GM12878 (cell line): Measurements from ENCODE around the gene PAX9. TPM values are rescaled to one million over a fixed set of nuclear protein-coding genes. Genes with fewer than 3 reads are reported as not detected.

Experiments
- ATAC-seq: fragments of 200-7000 bp; cut with Tn5 transposase; 3 replicates; pipeline ENCODE4 v1.9.1; 2020; ENCODE audit warnings: mild to moderate bottlenecking, moderate library complexity
- BruUV-seq: library from RNA; stranded (reverse); fragments of 400-500 nt; replicated peaks from 2 replicates; lab custom pipeline; 2021; lab: Mats Ljungman, UMichigan
- CTCF ChIA-PET: fragments of 300-600 bp; sonication (Branson Sonifier 250); formaldehyde crosslinking; extraction: SDS; loops from one replicate; lab custom pipeline; 2021; ENCODE audit warnings: inconsistent platforms; lab: Yijun Ruan, JAX
- POLR2A ChIA-PET: fragments of 350-600 bp; formaldehyde crosslinking; extraction: SDS; loops from one replicate; lab custom pipeline; 2021; ENCODE audit warnings: inconsistent platforms; lab: Charles Lee
- RAD21 ChIA-PET: fragments of 300-600 bp; sonication (Branson Sonifier 250); formaldehyde crosslinking; loops from one replicate; lab custom pipeline; 2023; ENCODE audit warnings: antibody characterized with exemption; ENCODE audit not compliant: unreplicated experiment; lab: Charles Lee
- SMC1A ChIA-PET: fragments of 300-600 bp; sonication (Branson Sonifier 250); formaldehyde crosslinking; loops from one replicate; lab custom pipeline; 2023; ENCODE audit not compliant: unreplicated experiment, uncharacterized antibody; lab: Charles Lee
- DNase-seq: peaks from one replicate; pipeline ENCODE4 v3.0.0-alpha.2; 2011; ENCODE audit warnings: low read depth, low spot score
- FAIRE-seq: peaks from 3 replicates; lab custom pipeline; 2011; peaks lifted over from hg19 to GRCh38; lab: Jason Lieb, UNC
- H2AFZ ChIP-seq: 2 replicates; pipeline ENCODE4 v1.6.0; 2011; ENCODE audit warnings: low read depth, low read length, control low read depth; ENCODE audit not compliant: control insufficient read depth
- H3K27ac ChIP-seq: 2 replicates; pipeline ENCODE4 v1.5.1; 2011; ENCODE audit warnings: control low read depth; ENCODE audit not compliant: control insufficient read depth, insufficient read depth
- H3K27me3 ChIP-seq, 2 experiments: replicated peaks in 1 of 2; 2 replicates each; pipeline versions ENCODE4 v1.6.0 to v1.6.1; 2011; ENCODE audit warnings: low read length in 1 of 2; ENCODE audit not compliant: control insufficient read depth in 2 of 2, insufficient read depth in 2 of 2
- H3K36me3 ChIP-seq, 2 experiments: 2 replicates each; pipeline ENCODE4 v1.5.1; 2011; ENCODE audit warnings: low read length in 1 of 2; ENCODE audit not compliant: control insufficient read depth in 2 of 2, insufficient read depth in 2 of 2
- H3K4me1 ChIP-seq: 2 replicates; pipeline ENCODE4 v1.6.1; 2011; ENCODE audit warnings: mild to moderate bottlenecking, low read length, moderate library complexity, mixed read lengths; ENCODE audit not compliant: control insufficient read depth, insufficient read depth
- H3K4me2 ChIP-seq: 2 replicates; pipeline ENCODE4 v1.6.0; 2011; ENCODE audit warnings: control low read depth; ENCODE audit not compliant: control insufficient read depth, insufficient read depth
- H3K4me3 ChIP-seq: fragments of 200-600 bp; sonication (generic); 2 replicates; pipeline ENCODE4 v1.5.1; 2016
- H3K79me2 ChIP-seq: 2 replicates; pipeline ENCODE4 v1.6.0; 2011; ENCODE audit warnings: low read length; ENCODE audit not compliant: control insufficient read depth, insufficient read depth
- H3K9ac ChIP-seq: 2 replicates; pipeline ENCODE4 v1.8.0; 2011; ENCODE audit warnings: low read length, control low read depth, mixed read lengths; ENCODE audit not compliant: control insufficient read depth, insufficient read depth
- H3K9me3 ChIP-seq: replicated peaks from 3 replicates; pipeline ENCODE4 v1.5.1; 2011; ENCODE audit warnings: mild to moderate bottlenecking, low read length; ENCODE audit not compliant: control insufficient read depth, insufficient read depth
- H4K20me1 ChIP-seq: 2 replicates; pipeline ENCODE4 v1.6.0; 2011; ENCODE audit not compliant: control insufficient read depth, insufficient read depth
- ATF3 ChIP-seq: IDR thresholded peaks from 2 replicates; pipeline ENCODE4 v1.6.1; 2011; ENCODE audit warnings: low read depth, mild to moderate bottlenecking, low read length, moderate library complexity, borderline replicate concordance; ENCODE audit errors: extremely low read depth
- EZH2 ChIP-seq: IDR thresholded peaks from 2 replicates; pipeline ENCODE4 v1.6.1; 2012; ENCODE audit warnings: low read depth, mild to moderate bottlenecking, control low read depth, inconsistent platforms, low read length, borderline replicate concordance; ENCODE audit not compliant: control insufficient read depth
- MTA3 ChIP-seq: IDR thresholded peaks from 2 replicates; pipeline ENCODE4 v1.6.1; 2012; ENCODE audit warnings: low read length, inconsistent platforms, borderline replicate concordance
- MYC ChIP-seq: IDR thresholded peaks from 2 replicates; pipeline ENCODE4 v1.6.1; 2011; ENCODE audit warnings: mild to moderate bottlenecking, low read length, moderate library complexity, inconsistent platforms; ENCODE audit not compliant: insufficient read depth, insufficient replicate concordance, insufficient read length, severe bottlenecking
- PML ChIP-seq: IDR thresholded peaks from 2 replicates; pipeline ENCODE4 v1.6.1; 2012; ENCODE audit warnings: low read length, inconsistent platforms
- POLR2AphosphoS2 ChIP-seq: IDR thresholded peaks from 2 replicates; pipeline ENCODE4 v1.6.1; 2011; ENCODE audit warnings: low read depth, mild to moderate bottlenecking, low read length, improper control_type of control experiment, moderate library complexity
- STAT1 ChIP-seq: fragments of 450-650 bp; conservative IDR thresholded peaks from 2 replicates; pipeline ENCODE4 v1.6.1; 2014; ENCODE audit warnings: antibody characterized with exemption, mild to moderate bottlenecking
- ZBTB33 ChIP-seq: fragments of 450-650 bp; IDR thresholded peaks from 2 replicates; pipeline ENCODE4 v1.6.1; 2017; ENCODE audit warnings: mild to moderate bottlenecking
- WGBS: methylation state at CpG from one replicate; pipeline ENCODE4 v1.1.6; 2016; ENCODE audit warnings: low lambda C conversion rate; ENCODE audit not compliant: insufficient replicate concordance, insufficient coverage; ENCODE audit errors: missing lambda C conversion rate; 5-methylcytosine and 5-hydroxymethylcytosine counted together
- in situ Hi-C: fragments of 300-500 bp; cut with MboI; formaldehyde crosslinking; loops from 9 replicates; pipeline ENCODE4 v1.14.3; 2018; ENCODE audit warnings: mixed read lengths
- intact Hi-C: fragments of 100-400 bp; cut with micrococcal nuclease; formaldehyde crosslinking; loops from one replicate; pipeline ENCODE4 v1.14.2; 2022; ENCODE audit not compliant: unreplicated experiment
- polyA plus RNA-seq, 11 experiments: library from polyadenylated mRNA; depleted of rRNA in 4 of 11; unstranded in 6 of 11; stranded (reverse) in 5 of 11; fragments of >200 nt; fragmentation: Nextera tagmentation in 4 of 11; fragmentation: Illumina TruSeq in 1 of 11; extraction: Ambion mirVana in 4 of 11; extraction: Trizol in 1 of 11; gene quantifications; 1 replicate in 1 of 11; 2 replicates in 10 of 11; pipeline versions ENCODE4 v1.2.1 to v1.2.3, GENCODE V29; 2011 to 2016; ENCODE audit warnings: inconsistent platforms in 2 of 11, missing spikeins in 2 of 11, low read depth in 1 of 11
- total RNA-seq, 4 experiments: library from RNA; depleted of rRNA in 3 of 4; stranded (reverse); fragments of >200 nt in 3 of 4; fragmentation: Illumina TruSeq in 1 of 4; extraction: Trizol in 1 of 4; gene quantifications; 2 replicates each; pipeline versions ENCODE4 v1.2.1 to v1.2.3, GENCODE V29; 2013 to 2021
- TF ChIP-seq, protein P1 (sequence below): IDR thresholded peaks from 2 replicates; pipeline ENCODE4 v1.6.1; 2011; ENCODE audit warnings: borderline replicate concordance, low read depth, mild to moderate bottlenecking, moderate library complexity, low read length; ENCODE audit not compliant: insufficient read depth, poor library complexity, severe bottlenecking
- TF ChIP-seq, protein P2 (sequence below): IDR thresholded peaks from 2 replicates; pipeline ENCODE4 v1.6.1; 2012; ENCODE audit warnings: mild to moderate bottlenecking, low read depth, low read length
- TF ChIP-seq, protein P3 (sequence below), 3 experiments: IDR thresholded peaks in 2 of 3; conservative IDR thresholded peaks in 1 of 3; 2 replicates each; pipeline ENCODE4 v1.5.1; 2011; ENCODE audit warnings: low read depth in 3 of 3, low read length in 3 of 3, mild to moderate bottlenecking in 3 of 3, control low read depth in 2 of 3, moderate library complexity in 2 of 3, inconsistent platforms in 1 of 3, mixed read lengths in 1 of 3; ENCODE audit not compliant: control insufficient read depth in 2 of 3, insufficient read depth in 1 of 3; ENCODE audit errors: extremely low read depth in 1 of 3

Gene PAX9
- total and polyA plus RNA-seq, 10 of the 15 experiments (the other 5 are each of a cell fraction or from before 2014, with no cell fraction given): 0.03 to 8.2 (median 0.09) TPM; not detected in 3

DNA sequence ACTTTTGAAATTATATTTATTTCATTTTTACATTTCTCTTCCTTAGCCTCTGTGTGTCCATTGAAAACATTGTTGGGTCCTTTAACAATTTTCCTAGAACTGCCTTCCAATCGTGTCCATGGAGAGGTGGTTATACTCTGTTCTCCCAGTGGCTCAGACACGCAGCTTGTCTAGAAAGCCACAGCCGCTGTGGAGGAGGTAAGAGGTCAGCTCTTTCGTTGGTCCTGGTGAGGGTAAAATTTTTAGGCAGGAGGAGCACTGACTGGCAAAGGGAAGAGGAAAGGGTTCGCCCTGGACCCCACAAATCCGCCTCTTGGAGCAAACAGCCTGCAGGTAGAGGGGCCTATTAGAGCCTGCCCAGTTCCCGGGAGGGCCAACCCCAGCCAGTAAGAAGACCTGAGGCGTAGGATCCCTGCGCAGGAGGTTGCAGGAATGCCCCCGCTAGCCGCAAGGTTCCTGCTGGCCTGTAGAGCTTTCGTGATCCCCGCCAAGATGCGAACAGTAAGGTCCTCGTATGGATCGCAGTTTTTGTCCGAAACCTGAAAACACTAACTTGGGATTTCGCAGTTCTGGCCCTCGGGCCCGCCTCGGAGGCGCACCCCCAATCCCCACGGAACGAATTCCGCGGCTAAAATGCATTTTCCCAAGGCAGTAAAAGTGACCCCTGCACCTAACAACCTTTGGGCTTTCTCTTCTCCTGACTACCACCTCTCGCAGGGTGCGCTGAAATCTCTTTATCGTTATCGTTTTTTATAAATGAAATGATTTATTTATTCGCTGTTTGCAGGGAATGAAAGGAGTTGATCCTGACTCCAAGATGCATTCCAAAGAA lies 7.5 kb upstream of the PAX9 start:
- no peaks in the 10 kb centered on the region for H3K79me2 ChIP-seq
- no peaks in the 10 kb centered on the region for H3K4me1 ChIP-seq
- no peak overlapping the region for H2AFZ ChIP-seq
- no peak overlapping the region for H3K4me3 ChIP-seq
- no peak for DNase-seq
- H3K36me3 ChIP-seq: no peaks in the 10 kb centered on the region
- WGBS: 50% methylated on average over 31 of the region's 31 CpGs
- in situ Hi-C loops: loop anchor here (10.0 kb wide), 2 partner anchors 281 to 491 kb away; no protein-coding TSS in a partner anchor
- H3K9me3 ChIP-seq: no peaks in the 10 kb centered on the region; the same call in 2 of the 3 replicates
- H4K20me1 ChIP-seq: no peaks in the 10 kb centered on the region
- H3K27me3 ChIP-seq: peaks cover 1 to 13% of the 10 kb centered on the region in 2 experiments
- ChIA-PET RAD21 (interaction anchor here (1.2 kb wide), 1 partner anchor 285 kb away, joined by 3 read pairs; no protein-coding TSS in a partner anchor), CTCF (interaction anchor here (0.6 to 0.7 kb wide), 2 partner anchors 100 to 177 kb away, joined by 3 read pairs; no protein-coding TSS in a partner anchor), POLR2A (no interaction called here), SMC1A (interaction anchor here (1.0 kb wide), 1 partner anchor 288 kb away, joined by 3 read pairs; no protein-coding TSS in a partner anchor)
- BruUV-seq: no TSS peak
- H3K4me2 ChIP-seq: no peak overlapping the region
- no peak overlapping the region for H3K9ac ChIP-seq
- intact Hi-C loops: no loop called here
- no peak overlapping the region for H3K27ac ChIP-seq
- no peak for ATAC-seq
- FAIRE-seq: no peak
- TF ChIP-seq MYC (no peak), ZBTB33 (no peak), POLR2AphosphoS2 (no peak), MTA3 (no peak), STAT1 (no peak), PML (no peak), EZH2 (no peak), ATF3 (no peak)
- TF ChIP-seq, protein P1, sequence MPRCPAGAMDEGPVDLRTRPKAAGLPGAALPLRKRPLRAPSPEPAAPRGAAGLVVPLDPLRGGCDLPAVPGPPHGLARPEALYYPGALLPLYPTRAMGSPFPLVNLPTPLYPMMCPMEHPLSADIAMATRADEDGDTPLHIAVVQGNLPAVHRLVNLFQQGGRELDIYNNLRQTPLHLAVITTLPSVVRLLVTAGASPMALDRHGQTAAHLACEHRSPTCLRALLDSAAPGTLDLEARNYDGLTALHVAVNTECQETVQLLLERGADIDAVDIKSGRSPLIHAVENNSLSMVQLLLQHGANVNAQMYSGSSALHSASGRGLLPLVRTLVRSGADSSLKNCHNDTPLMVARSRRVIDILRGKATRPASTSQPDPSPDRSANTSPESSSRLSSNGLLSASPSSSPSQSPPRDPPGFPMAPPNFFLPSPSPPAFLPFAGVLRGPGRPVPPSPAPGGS: no peak
- TF ChIP-seq, protein P2, sequence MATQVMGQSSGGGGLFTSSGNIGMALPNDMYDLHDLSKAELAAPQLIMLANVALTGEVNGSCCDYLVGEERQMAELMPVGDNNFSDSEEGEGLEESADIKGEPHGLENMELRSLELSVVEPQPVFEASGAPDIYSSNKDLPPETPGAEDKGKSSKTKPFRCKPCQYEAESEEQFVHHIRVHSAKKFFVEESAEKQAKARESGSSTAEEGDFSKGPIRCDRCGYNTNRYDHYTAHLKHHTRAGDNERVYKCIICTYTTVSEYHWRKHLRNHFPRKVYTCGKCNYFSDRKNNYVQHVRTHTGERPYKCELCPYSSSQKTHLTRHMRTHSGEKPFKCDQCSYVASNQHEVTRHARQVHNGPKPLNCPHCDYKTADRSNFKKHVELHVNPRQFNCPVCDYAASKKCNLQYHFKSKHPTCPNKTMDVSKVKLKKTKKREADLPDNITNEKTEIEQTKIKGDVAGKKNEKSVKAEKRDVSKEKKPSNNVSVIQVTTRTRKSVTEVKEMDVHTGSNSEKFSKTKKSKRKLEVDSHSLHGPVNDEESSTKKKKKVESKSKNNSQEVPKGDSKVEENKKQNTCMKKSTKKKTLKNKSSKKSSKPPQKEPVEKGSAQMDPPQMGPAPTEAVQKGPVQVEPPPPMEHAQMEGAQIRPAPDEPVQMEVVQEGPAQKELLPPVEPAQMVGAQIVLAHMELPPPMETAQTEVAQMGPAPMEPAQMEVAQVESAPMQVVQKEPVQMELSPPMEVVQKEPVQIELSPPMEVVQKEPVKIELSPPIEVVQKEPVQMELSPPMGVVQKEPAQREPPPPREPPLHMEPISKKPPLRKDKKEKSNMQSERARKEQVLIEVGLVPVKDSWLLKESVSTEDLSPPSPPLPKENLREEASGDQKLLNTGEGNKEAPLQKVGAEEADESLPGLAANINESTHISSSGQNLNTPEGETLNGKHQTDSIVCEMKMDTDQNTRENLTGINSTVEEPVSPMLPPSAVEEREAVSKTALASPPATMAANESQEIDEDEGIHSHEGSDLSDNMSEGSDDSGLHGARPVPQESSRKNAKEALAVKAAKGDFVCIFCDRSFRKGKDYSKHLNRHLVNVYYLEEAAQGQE: no peak
- TF ChIP-seq, protein P3, sequence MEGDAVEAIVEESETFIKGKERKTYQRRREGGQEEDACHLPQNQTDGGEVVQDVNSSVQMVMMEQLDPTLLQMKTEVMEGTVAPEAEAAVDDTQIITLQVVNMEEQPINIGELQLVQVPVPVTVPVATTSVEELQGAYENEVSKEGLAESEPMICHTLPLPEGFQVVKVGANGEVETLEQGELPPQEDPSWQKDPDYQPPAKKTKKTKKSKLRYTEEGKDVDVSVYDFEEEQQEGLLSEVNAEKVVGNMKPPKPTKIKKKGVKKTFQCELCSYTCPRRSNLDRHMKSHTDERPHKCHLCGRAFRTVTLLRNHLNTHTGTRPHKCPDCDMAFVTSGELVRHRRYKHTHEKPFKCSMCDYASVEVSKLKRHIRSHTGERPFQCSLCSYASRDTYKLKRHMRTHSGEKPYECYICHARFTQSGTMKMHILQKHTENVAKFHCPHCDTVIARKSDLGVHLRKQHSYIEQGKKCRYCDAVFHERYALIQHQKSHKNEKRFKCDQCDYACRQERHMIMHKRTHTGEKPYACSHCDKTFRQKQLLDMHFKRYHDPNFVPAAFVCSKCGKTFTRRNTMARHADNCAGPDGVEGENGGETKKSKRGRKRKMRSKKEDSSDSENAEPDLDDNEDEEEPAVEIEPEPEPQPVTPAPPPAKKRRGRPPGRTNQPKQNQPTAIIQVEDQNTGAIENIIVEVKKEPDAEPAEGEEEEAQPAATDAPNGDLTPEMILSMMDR (IDR thresholded peaks at IDR 0.05 in 2 of 3, conservative IDR thresholded peaks at IDR 0.05 in 1 of 3; ENCODE audit: control insufficient read depth in 2 of 3, extremely low read depth in 1 of 3, insufficient read depth in 1 of 3, low read depth in 3 of 3, low read length in 3 of 3): no peak
